ENCODE data around the gene POLR1E.

POLR1E gene

GRCh38 chr9:37550781-37551180 is 65.0 kb downstream of the POLR1E start:
- no peak for TF ChIP-seq CTCF (IDR thresholded peaks at IDR 0.05)

GRCh38 chr9:37551468-37551867 is 65.7 kb downstream of the POLR1E start:
- TF ChIP-seq CTCF (IDR thresholded peaks at IDR 0.05), result no peak

GRCh38 chr9:37551888-37552287 is 66.1 kb downstream of the POLR1E start:
- TF ChIP-seq CTCF (IDR thresholded peaks at IDR 0.05), result no peak

Data from LNCAP (cell line).